ENCODE results near the gene AGAP2.

AGAP2 gene

GRCh38 chr12:57761391-57761998 lies 23.0 kb upstream of the AGAP2 start:
- DNase-seq (ENCODE audit: low spot score), result no peak
- TF ChIP-seq CTCF (IDR thresholded peaks at IDR 0.05; ENCODE audit: extremely low read depth, missing control alignments), result no peak

GRCh38 chr12:57760347-57760982 lies 21.9 kb upstream of the AGAP2 start:
- DNase-seq (ENCODE audit: low spot score), result no peak
- no peak for TF ChIP-seq CTCF (IDR thresholded peaks at IDR 0.05; ENCODE audit: extremely low read depth, missing control alignments)

- DNase-seq (ENCODE audit: low spot score), result peak; percentile 60
- TF ChIP-seq CTCF (IDR thresholded peaks at IDR 0.05; ENCODE audit: extremely low read depth, missing control alignments), result peak; percentile 45
Measured at GRCh38 chr12:57759360-57759980, 20.9 kb upstream of the AGAP2 start.

- no peak for TF ChIP-seq CTCF (IDR thresholded peaks at IDR 0.05; ENCODE audit: extremely low read depth, missing control alignments)
- no peak for DNase-seq (ENCODE audit: low spot score)
Measured at GRCh38 chr12:57758552-57759359, 20.2 kb upstream of the AGAP2 start.

GRCh38 chr12:57757771-57758170 lies 19.2 kb upstream of the AGAP2 start:
- DNase-seq (ENCODE audit: low spot score), result no peak
- no peak for TF ChIP-seq CTCF (IDR thresholded peaks at IDR 0.05; ENCODE audit: extremely low read depth, missing control alignments)

- TF ChIP-seq CTCF (IDR thresholded peaks at IDR 0.05; ENCODE audit: extremely low read depth, missing control alignments), result peak; percentile 84
- DNase-seq (ENCODE audit: low spot score), result peak; percentile 90
Measured at GRCh38 chr12:57756406-57757341, 18.1 kb upstream of the AGAP2 start.

Measured in GM20000 (cell line).